ENCODE results near the gene PSMC1. TPM values are rescaled to one million over a fixed set of nuclear protein-coding genes. Genes with fewer than 3 reads are reported as not detected.

PSMC1 gene
- total and polyA plus RNA-seq, 2 experiments from 2014 or later = 112 to 139 TPM

GRCh38 chr14:90273532-90273931, 17.2 kb downstream of the PSMC1 start:
- no peaks in the 10 kb centered on the region for H3K4me1 ChIP-seq (ENCODE audit: insufficient read depth)
- H3K27me3 ChIP-seq (ENCODE audit: insufficient read depth) = no peaks in the 10 kb centered on the region
- no peak overlapping the region for H3K4me3 ChIP-seq
- H4K20me1 ChIP-seq (replicated peaks; ENCODE audit: insufficient read depth) = peaks cover 6% of the 10 kb centered on the region; the same call in 1 of the 2 replicates
- no peak for DNase-seq (ENCODE audit: low spot score)
- H3K9me3 Mint-ChIP-seq = no peaks in the 10 kb centered on the region
- H3K36me3 Mint-ChIP-seq (ENCODE audit: low read depth) = peaks cover 60% of the 10 kb centered on the region
- H3K4me3 Mint-ChIP-seq = no peak overlapping the region
- H3K4me2 ChIP-seq = no peak overlapping the region
- ATAC-seq = no peak
- H3F3A ChIP-seq (replicated peaks; ENCODE audit: low read depth) = no peaks in the 10 kb centered on the region
- peaks cover 7% of the 10 kb centered on the region for H3K27me3 Mint-ChIP-seq (ENCODE audit: insufficient read depth, low read depth, poor library complexity)
- no peak overlapping the region for H2AFZ ChIP-seq
- H3K79me2 ChIP-seq (replicated peaks; ENCODE audit: insufficient read depth) = no peaks in the 10 kb centered on the region
- no peak overlapping the region for H3K27ac Mint-ChIP-seq
- H3K27ac ChIP-seq (ENCODE audit: low read depth) = no peak overlapping the region
- TF ChIP-seq EZH2phosphoT487 (IDR thresholded peaks at IDR 0.05; ENCODE audit: unreplicated experiment) = no peak
- no peak for TF ChIP-seq ZNF462 (CRISPR knock-in tag; IDR thresholded peaks at IDR 0.05)
- TF ChIP-seq JUNB (IDR thresholded peaks at IDR 0.05; ENCODE audit: unreplicated experiment) = no peak
- TF ChIP-seq, protein P1, sequence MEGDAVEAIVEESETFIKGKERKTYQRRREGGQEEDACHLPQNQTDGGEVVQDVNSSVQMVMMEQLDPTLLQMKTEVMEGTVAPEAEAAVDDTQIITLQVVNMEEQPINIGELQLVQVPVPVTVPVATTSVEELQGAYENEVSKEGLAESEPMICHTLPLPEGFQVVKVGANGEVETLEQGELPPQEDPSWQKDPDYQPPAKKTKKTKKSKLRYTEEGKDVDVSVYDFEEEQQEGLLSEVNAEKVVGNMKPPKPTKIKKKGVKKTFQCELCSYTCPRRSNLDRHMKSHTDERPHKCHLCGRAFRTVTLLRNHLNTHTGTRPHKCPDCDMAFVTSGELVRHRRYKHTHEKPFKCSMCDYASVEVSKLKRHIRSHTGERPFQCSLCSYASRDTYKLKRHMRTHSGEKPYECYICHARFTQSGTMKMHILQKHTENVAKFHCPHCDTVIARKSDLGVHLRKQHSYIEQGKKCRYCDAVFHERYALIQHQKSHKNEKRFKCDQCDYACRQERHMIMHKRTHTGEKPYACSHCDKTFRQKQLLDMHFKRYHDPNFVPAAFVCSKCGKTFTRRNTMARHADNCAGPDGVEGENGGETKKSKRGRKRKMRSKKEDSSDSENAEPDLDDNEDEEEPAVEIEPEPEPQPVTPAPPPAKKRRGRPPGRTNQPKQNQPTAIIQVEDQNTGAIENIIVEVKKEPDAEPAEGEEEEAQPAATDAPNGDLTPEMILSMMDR (conservative IDR thresholded peaks at IDR 0.05; ENCODE audit: low read depth in 2 of 2) = no peak
- no peak for TF ChIP-seq POLR2AphosphoS5 (IDR thresholded peaks at IDR 0.05; ENCODE audit: low read depth)
- TF ChIP-seq, protein P2, sequence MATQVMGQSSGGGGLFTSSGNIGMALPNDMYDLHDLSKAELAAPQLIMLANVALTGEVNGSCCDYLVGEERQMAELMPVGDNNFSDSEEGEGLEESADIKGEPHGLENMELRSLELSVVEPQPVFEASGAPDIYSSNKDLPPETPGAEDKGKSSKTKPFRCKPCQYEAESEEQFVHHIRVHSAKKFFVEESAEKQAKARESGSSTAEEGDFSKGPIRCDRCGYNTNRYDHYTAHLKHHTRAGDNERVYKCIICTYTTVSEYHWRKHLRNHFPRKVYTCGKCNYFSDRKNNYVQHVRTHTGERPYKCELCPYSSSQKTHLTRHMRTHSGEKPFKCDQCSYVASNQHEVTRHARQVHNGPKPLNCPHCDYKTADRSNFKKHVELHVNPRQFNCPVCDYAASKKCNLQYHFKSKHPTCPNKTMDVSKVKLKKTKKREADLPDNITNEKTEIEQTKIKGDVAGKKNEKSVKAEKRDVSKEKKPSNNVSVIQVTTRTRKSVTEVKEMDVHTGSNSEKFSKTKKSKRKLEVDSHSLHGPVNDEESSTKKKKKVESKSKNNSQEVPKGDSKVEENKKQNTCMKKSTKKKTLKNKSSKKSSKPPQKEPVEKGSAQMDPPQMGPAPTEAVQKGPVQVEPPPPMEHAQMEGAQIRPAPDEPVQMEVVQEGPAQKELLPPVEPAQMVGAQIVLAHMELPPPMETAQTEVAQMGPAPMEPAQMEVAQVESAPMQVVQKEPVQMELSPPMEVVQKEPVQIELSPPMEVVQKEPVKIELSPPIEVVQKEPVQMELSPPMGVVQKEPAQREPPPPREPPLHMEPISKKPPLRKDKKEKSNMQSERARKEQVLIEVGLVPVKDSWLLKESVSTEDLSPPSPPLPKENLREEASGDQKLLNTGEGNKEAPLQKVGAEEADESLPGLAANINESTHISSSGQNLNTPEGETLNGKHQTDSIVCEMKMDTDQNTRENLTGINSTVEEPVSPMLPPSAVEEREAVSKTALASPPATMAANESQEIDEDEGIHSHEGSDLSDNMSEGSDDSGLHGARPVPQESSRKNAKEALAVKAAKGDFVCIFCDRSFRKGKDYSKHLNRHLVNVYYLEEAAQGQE (IDR thresholded peaks at IDR 0.05; ENCODE audit: unreplicated experiment) = no peak
- TF ChIP-seq ETS1 (IDR thresholded peaks at IDR 0.05) = no peak
- no peak for TF ChIP-seq NANOG (IDR thresholded peaks at IDR 0.05; ENCODE audit: borderline replicate concordance)
- no peak for TF ChIP-seq CREB1 (CRISPR knock-in tag; IDR thresholded peaks at IDR 0.05; ENCODE audit: low read depth)
- TF ChIP-seq ZNF114 (CRISPR knock-in tag; IDR thresholded peaks at IDR 0.05) = no peak
- no peak for TF ChIP-seq EZH2 (IDR thresholded peaks at IDR 0.05; ENCODE audit: low read depth, unreplicated experiment)
- TF ChIP-seq ZNF331 (CRISPR knock-in tag; IDR thresholded peaks at IDR 0.05; ENCODE audit: low read depth) = no peak
- H3K36me3 ChIP-seq (ENCODE audit: insufficient read depth) = peaks cover 40% of the 10 kb centered on the region
- no peaks in the 10 kb centered on the region for H3K9me2 ChIP-seq (ENCODE audit: insufficient read depth)
- H3K4me1 Mint-ChIP-seq = no peaks in the 10 kb centered on the region

All from GM23338 (cell line).